Stimulated activated CD4-positive, alpha-beta T cell treated with anti-CD3 and anti-CD28 coated beads, Interleukin-15, amount 100 ng/mL, for 1 hour (primary cell): ENCODE data around the gene BCCIP.

ENCODE experiments used
- DNase-seq, 2 donors: peaks; one replicate each; pipeline ENCODE4 v3.0.0-alpha.2; 2020; ENCODE audit warnings: low read depth in 1 of 2, low spot score in 1 of 2

BCCIP gene

DNA sequence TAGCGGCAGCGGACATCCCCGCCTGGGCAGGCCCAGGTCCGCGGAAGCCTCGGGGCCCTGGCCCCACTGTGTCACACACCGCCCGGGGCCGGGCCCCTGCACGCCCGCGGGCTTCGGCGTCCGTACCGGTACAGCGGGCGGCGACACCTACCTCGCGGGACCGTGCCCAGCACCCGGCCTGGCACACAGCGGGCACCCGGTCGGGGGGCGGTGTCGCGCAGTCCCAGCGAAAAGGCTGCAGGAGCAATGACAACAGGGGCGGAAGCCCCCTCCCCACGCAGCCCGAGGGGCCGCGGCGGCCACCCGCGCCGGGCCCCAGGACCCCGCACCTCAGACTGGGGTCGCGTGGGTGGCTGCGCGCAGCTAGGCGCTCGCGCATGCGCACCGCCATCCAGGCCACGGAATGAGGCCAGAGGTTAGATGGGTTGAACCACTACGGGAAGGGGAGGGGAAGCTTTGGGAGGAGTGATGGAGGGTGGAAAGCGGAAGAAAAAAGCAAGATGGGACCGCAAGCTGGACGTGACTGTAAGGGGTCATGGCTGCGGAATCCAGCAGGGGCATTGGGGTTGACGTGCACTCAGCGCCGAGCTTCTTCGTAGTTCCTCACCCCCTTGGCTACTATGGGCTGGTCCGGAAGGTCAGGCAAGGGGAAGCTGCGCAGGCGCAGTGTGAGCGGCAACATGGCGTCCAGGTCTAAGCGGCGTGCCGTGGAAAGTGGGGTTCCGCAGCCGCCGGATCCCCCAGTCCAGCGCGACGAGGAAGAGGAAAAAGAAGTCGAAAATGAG lies at the start of gene BCCIP, which contains the start of gene UROS:
TSS of gene BCCIP (plus strand) at position 669 of the 785 bp plus-strand sequence. CDS start at position 681, 12 bp downstream.
TSS of gene UROS (minus strand) at position 381 of the 785 bp plus-strand sequence. CDS start 6,759 bp downstream, outside the sequence.
- peak; percentile 83 to 86 for DNase-seq

DNA sequence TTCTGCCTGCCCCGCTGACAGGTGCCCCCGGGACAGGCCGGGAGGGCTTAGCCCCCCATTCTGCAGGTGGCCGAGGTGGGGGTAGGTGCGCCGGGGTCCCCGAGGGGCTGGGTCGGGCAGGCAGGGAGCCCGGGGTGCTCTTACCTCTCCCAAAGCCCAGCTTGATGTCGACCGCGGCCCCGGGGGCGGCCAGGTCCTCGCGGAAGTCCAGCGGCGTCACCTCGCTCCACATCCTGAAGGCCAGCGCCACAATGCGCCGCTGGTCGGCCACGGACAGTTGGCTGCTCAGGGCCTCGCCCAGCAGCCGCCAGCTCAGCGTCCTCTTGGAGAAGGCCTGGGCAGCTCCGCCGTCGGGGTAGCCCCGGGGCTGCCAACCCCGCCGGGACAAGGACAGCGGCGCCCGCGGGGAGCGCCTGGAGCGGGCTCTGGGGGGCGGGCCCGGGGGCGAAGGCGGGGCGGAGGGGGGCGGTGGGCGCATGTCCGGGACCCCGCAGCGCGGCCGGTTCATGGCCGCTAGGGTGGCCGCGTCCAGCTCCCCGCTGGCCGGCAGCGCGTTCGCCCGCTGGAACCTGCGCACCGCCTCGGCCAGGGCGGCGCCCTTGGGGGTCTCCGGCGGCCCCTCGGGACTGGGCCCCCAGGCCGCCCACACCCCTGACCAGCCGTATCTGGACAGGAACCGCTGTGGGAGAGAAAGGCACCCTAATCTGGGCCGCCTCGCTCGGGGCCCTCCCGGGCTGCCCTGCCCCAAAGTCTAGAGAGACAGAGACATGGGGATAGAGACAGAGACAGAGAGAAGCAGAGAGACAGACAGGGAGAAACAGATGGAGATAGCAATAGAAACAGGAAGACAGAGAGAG lies 49.4 kb upstream of the BCCIP start:
- DNase-seq = no peak

GRCh38 chr10:125774581-125775191 lies 48.7 kb upstream of the BCCIP start:
- no peak for DNase-seq

- no peak for DNase-seq
Observed at GRCh38 chr10:125775491-125776106, 47.7 kb upstream of the BCCIP start, which contains the start of gene MMP21. TSS of gene MMP21 (minus strand) at chr10:125775821. CDS start at chr10:125775821, 0 bp downstream.

DNA sequence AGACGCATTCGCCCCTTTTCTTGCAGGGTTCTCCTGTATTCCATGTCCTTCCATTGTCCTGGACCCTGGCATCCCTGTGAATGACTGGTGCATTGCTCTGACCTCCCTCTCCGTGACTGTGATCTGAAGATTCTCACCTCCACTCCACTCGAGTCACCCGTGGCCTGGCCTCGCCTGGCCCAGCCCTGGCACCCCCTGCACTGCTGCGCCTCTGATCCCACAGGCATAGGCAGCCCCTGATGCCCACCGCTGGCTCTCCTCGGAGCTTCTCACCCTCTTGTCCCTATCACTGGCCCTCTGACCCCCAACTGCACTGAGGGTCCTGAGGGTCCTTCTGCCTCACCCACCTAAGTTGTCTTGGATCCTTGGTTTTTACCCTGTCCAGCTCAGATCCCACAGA lies 45.5 kb upstream of the BCCIP start:
- no peak for DNase-seq

GRCh38 chr10:125778556-125778955 lies 44.8 kb upstream of the BCCIP start:
- no peak for DNase-seq

DNA sequence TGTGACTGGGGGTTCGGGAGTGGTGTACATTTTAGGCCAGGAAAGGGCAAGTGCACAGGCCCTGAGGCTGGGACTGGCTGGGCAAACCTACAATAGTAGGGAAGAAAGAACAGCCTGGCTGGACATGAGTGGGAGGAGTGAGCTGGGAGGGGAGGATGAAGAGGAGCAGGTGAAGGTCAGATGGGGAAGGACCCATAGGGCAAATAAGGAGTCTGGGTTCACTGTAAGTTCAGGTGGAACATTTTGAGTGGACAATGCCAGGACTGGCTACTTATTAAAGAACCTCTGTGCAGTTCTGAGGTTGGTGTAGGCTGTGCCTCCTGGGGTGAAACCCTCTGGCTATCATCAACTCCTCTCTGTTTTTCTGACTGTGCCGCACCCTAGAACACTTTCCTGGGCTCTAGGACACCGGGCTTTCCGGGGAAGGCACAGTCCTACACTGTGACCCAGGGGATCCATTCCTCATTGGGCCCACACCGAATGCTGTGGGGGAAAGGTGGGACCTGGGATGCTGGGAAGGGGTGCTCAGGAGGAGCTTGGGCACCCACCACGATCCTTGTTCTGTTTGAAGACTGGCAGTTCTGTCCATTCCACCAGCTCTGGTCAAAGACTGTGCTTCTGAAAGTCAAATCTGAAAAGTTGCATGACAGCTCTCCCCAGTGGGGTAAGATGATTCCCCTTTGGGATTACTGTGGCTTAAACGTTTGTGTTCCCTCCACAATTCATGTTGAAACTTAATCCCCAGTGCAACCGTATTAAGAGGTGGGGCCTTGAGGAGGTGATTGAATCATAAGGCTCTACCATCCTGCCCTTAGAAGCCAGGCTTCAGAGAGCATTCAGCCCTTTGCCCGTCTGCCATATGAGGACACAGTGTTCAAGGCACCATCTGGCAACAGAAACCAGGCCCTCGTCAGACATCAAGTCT lies 43.7 kb upstream of the BCCIP start:
- no peak for DNase-seq

- DNase-seq = no peak
Observed at GRCh38 chr10:125781374-125781773, 42.0 kb upstream of the BCCIP start.

DNA sequence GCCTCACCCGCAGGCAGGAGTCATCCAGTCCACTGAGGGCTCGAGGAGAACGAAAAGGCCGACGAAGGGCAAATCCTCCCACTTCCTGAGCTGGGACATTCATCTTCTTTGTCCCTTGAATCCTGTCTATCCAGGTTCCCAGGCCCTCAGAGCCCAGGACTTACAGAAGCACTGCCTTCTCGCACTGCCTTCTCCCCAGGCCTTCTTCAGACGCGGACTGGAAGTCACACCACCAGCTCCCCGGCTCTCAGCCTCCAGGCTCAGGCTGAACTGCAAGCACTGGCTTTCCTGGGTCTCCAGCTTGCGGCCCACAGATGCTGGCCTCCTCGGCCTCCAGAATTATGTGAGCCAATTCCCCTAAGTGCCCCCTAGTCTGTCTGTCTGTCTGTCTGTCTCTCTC lies 41.3 kb upstream of the BCCIP start:
- DNase-seq = no peak

- no peak for DNase-seq
Observed at GRCh38 chr10:125782616-125783015, 40.7 kb upstream of the BCCIP start.

GRCh38 chr10:125783408-125783807 lies 39.9 kb upstream of the BCCIP start:
- DNase-seq = no peak

DNA sequence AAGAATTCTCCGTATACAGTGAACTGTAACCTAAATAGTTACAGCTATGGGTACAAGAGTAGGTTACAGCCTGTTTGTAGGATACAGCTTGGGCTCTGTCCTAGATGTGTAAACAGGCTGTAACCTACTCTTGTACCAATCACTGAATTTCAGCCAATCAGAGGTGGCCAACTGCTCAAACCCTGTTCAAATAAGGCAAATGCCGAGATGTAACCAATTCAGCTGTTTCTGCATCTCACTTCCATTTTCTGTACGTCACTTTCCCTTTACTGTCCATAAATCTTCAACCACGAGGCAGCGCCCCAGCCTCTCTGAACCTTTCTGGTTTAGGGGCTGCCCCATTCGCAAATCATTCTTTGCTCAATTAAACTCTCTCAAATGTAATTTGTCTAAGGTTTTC lies 39.4 kb upstream of the BCCIP start:
- DNase-seq = no peak

DNA sequence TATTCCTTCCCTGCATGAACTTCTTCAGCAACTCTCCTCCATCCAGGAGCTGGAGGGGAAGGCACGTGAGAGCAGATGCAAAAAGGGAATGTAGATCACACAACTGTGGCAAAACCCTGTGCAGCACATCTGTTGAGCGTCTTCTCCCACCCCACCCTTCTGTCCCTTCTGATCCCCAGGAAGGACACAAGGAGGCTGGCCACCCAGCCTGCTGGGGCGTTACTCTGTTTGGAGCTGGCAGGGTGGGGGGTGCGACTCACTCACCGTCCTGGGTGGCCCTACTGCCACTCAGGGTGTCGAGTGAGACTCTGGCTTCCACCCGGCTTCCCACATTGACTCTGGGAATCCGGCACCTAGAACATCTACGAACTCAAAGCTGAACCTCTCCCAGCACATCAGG lies 37.6 kb upstream of the BCCIP start:
- DNase-seq = no peak

- no peak for DNase-seq
Observed at GRCh38 chr10:125788156-125789034, 35.0 kb upstream of the BCCIP start.

DNA sequence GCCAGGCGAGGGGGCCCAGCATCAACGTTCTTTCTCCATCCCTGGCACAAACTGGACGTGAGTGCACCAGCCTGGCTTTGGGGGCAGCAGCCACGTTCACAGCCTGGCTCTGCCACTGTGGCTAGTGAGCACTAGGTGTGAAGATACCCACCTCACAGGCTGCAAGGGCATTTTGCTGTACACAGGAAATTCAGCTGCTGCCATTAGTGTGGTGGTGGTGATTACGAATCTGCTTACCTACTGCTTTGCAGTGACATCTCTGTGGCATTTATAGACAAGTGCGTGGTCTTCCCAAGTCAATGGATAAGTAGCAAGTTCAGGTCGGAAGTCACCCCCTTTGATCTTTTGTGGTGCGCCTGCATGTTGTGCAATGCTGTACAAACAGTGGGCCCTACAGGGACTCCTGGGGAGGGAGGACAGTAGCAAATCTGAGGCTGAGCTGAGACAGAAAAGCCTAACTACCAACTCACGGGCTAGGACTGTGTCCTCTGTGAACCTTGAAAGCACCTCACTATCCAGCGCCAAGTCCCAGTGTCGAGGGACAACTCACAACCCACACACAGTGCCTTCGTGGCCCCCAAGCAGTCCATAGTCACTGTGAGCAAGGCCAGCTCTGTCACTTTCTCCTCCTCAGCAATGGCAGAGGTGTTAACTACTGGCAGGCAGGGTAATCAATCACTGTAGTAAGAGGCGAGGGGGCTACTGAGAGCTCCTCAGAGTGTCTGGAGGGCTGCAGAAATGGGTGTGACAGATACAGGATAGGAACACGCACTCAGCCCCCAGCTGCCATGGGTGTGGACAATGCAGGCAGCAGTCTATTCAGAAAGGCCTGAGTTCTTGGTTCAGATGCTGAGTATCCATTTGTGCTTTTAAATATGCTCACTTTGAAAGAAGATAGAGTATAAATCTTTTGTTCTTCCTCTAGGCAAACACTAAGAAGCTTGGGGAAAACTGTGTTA lies 30.7 kb upstream of the BCCIP start:
- no peak for DNase-seq

GRCh38 chr10:125795128-125795527 lies 28.2 kb upstream of the BCCIP start:
- DNase-seq = no peak

GRCh38 chr10:125795637-125796190 lies 27.6 kb upstream of the BCCIP start:
- no peak for DNase-seq

GRCh38 chr10:125797424-125797823 lies 25.9 kb upstream of the BCCIP start:
- DNase-seq = no peak
